ENCODE results near the gene AMBRA1.

- TF ChIP-seq CTCF (IDR thresholded peaks at IDR 0.05): no peak
- TF ChIP-seq POLR2A (IDR thresholded peaks at IDR 0.05): no peak
- no peak for TF ChIP-seq POLR2AphosphoS5 (IDR thresholded peaks at IDR 0.05)
Measured at GRCh38 chr11:46559815-46560214, 34.0 kb downstream of the AMBRA1 start.

Data from breast epithelium (tissue), 3 donors.